ENCODE data around the gene PRR35. TPM values are rescaled to one million over a fixed set of nuclear protein-coding genes. Genes with fewer than 3 reads are reported as not detected.
A peak's percentile ranks its signal among the peaks of the same experiment; 100 is the strongest.

PRR35 gene
- total RNA-seq, 1 donor from 2014 or later, result 2.9 TPM

Small RNA genes within 50 kb of the gene (microRNA-seq; reads per million reads assigned to microRNA genes)
- gene MIR3176 (20.7 reads per million, percentile 40 among the genes with 10 or more reads in this experiment), gene MIR5587 (2.1 reads per million, percentile 7 among the genes with 10 or more reads in this experiment)

Other genes with a start within 250 kb of the PRR35 start
- 18.5 and 26.1 TPM in 2 replicates for gene AXIN1, start 207.7 kb upstream of the PRR35 start, total RNA-seq
- 103 and 112 TPM in 2 replicates for gene MRPL28, start 189.9 kb upstream of the PRR35 start, total RNA-seq
- gene PGAP6, start 178.4 kb upstream of the PRR35 start, total RNA-seq, result 48.1 and 53.4 TPM in 2 replicates
- gene NME4, start 163.2 kb upstream of the PRR35 start, total RNA-seq, result 50.3 and 59.1 TPM in 2 replicates
- 27.1 and 28.6 TPM in 2 replicates for gene DECR2, start 158.5 kb upstream of the PRR35 start, total RNA-seq
- 114 and 126 TPM in 2 replicates for gene RAB11FIP3, start 134.7 kb upstream of the PRR35 start, total RNA-seq
- 81.8 and 141 TPM in 2 replicates for gene CAPN15, start 32.7 kb upstream of the PRR35 start, total RNA-seq
- 0.05 and 1.2 TPM in 2 replicates for gene NHLRC4, start 6.6 kb downstream of the PRR35 start, total RNA-seq
- 45.4 and 59.9 TPM in 2 replicates for gene PIGQ, start 9.6 kb downstream of the PRR35 start, total RNA-seq
- gene RAB40C, start 29.7 kb downstream of the PRR35 start, total RNA-seq, result 17.2 and 19.1 TPM in 2 replicates
- 0.70 and 0.83 TPM in 2 replicates for gene WFIKKN1, start 70.6 kb downstream of the PRR35 start, total RNA-seq
- gene METTL26, start 75.9 kb downstream of the PRR35 start, total RNA-seq, result 83.6 and 83.7 TPM in 2 replicates
- 54.5 and 61.2 TPM in 2 replicates for gene MCRIP2, start 81.4 kb downstream of the PRR35 start, total RNA-seq
- 6.5 and 8.0 TPM in 2 replicates for gene WDR90, start 89.0 kb downstream of the PRR35 start, total RNA-seq
- 70.3 and 73.9 TPM in 2 replicates for gene RHOT2, start 107.7 kb downstream of the PRR35 start, total RNA-seq
- gene RHBDL1, start 115.3 kb downstream of the PRR35 start, total RNA-seq, result 1.5 and 1.6 TPM in 2 replicates
- gene STUB1, start 120.0 kb downstream of the PRR35 start, total RNA-seq, result 239 and 243 TPM in 2 replicates
- 74.5 and 77.7 TPM in 2 replicates for gene JMJD8, start 123.9 kb downstream of the PRR35 start, total RNA-seq
- 11.0 and 12.5 TPM in 2 replicates for gene WDR24, start 130.0 kb downstream of the PRR35 start, total RNA-seq
- 0.21 and 0.51 TPM in 2 replicates for gene FBXL16, start 145.4 kb downstream of the PRR35 start, total RNA-seq
- gene METRN, start 154.7 kb downstream of the PRR35 start, total RNA-seq, result 105 and 172 TPM in 2 replicates
- 44.0 and 71.7 TPM in 2 replicates for gene ANTKMT, start 160.8 kb downstream of the PRR35 start, total RNA-seq
- 5.9 and 6.0 TPM in 2 replicates for gene CCDC78, start 166.0 kb downstream of the PRR35 start, total RNA-seq
- 32.6 and 38.5 TPM in 2 replicates for gene HAGHL, start 166.7 kb downstream of the PRR35 start, total RNA-seq
- 39.2 TPM in 2 replicates for gene CIAO3, start 180.6 kb downstream of the PRR35 start, total RNA-seq
- not detected in 2 replicates for gene MSLN, start 200.3 kb downstream of the PRR35 start, total RNA-seq
- gene RPUSD1, start 228.0 kb downstream of the PRR35 start, total RNA-seq, result 31.0 and 41.3 TPM in 2 replicates
- gene CHTF18, start 228.2 kb downstream of the PRR35 start, total RNA-seq, result 7.5 and 10.0 TPM in 2 replicates
- not detected in 2 replicates for gene GNG13, start 240.3 kb downstream of the PRR35 start, total RNA-seq

All from myocyte (in vitro differentiated cells).